ENCODE data around the gene CALHM4.

- no peak for TF ChIP-seq EZH2 (IDR thresholded peaks at IDR 0.05; ENCODE audit: borderline replicate concordance, low read depth, low read length, severe bottlenecking)
- peak; percentile 80 for TF ChIP-seq CTCF (IDR thresholded peaks at IDR 0.05; ENCODE audit: borderline replicate concordance, extremely low read depth, low read length, poor library complexity, severe bottlenecking)
Observed at GRCh38 chr6:116531675-116532570, 21.6 kb upstream of the CALHM4 start.

Data from DND-41 (cell line).